Urothelium cell line (cell line): Measurements from ENCODE around the gene SUGP1.

Source experiments
- DNase-seq: peaks from one replicate; pipeline ENCODE4 v3.0.0; 2011; ENCODE audit warnings: low spot score, mixed read lengths
- FAIRE-seq: peaks from 2 replicates; lab custom pipeline; 2011; peaks lifted over from hg19 to GRCh38; lab: Jason Lieb, UNC

Gene SUGP1

GRCh38 chr19:19342086-19343015 lies 22.0 kb upstream of the SUGP1 start:
- peak; percentile 71 for DNase-seq
- no peak for FAIRE-seq

GRCh38 chr19:19341026-19341425 lies 20.7 kb upstream of the SUGP1 start:
- no peak for FAIRE-seq

DNA sequence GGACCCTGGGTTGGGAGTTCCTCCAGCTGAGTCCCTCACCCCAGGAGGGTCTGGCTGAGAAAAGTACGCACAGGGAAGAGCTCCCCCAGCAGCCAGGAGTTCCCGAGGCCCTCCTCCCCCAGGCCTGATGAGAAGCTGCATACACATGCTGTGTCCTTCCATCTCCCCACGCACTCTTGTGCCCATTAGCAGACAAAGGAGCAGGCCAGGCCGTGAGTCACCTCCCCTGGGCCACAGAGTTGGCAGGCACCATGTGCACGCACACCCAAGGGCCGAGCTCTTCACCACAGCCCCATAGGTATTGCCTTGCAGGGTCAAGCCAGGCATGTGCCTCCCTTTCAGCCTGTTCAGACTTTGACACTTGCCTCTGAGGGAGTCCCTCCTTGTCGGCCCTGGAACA lies 17.8 kb upstream of the SUGP1 start:
- DNase-seq = no peak
- no peak for FAIRE-seq

More at GRCh38 chr19:19341026-19341425, 20.7 kb upstream of the SUGP1 start:
- DNase-seq = no peak

DNA sequence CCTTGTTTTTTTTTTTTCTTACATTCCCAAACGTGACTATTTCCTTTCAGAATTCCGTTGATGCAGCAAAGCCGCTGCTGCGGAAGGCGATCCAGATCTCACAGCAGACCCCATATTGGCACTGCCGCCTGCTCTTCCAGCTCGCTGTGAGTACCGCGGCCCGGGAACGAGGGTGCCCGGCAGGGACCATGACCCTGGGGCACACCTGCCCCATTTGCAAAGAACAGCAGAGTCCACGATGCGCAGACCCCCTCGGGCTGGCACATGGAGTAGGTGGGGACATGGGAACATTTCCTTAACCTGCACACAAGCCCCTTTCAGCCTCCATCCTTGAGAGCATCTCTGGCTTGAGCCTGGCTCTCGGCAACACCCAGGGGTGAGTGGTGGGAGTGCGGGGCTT lies 16.8 kb upstream of the SUGP1 start:
- DNase-seq = no peak
- no peak for FAIRE-seq

DNA sequence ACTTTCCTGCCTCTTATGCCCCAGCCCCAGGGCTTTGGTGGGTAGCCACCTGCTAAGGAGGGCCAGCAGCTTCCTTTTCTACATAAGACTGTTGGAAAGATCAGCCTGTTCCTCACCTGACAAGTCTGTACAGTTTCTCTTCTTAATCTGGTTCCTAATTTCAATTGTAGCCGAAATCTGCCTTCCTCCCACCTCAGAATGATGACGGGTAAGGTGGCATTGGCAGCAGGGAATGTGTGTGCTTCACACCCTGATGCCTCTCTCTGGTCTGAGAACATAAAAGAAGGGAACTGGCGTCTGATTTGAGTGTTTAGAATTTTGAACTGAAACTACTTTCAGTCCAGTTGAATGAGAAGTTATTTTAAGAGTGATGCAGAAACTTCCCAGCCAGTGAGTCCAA lies 16.3 kb upstream of the SUGP1 start:
- no peak for FAIRE-seq

DNA sequence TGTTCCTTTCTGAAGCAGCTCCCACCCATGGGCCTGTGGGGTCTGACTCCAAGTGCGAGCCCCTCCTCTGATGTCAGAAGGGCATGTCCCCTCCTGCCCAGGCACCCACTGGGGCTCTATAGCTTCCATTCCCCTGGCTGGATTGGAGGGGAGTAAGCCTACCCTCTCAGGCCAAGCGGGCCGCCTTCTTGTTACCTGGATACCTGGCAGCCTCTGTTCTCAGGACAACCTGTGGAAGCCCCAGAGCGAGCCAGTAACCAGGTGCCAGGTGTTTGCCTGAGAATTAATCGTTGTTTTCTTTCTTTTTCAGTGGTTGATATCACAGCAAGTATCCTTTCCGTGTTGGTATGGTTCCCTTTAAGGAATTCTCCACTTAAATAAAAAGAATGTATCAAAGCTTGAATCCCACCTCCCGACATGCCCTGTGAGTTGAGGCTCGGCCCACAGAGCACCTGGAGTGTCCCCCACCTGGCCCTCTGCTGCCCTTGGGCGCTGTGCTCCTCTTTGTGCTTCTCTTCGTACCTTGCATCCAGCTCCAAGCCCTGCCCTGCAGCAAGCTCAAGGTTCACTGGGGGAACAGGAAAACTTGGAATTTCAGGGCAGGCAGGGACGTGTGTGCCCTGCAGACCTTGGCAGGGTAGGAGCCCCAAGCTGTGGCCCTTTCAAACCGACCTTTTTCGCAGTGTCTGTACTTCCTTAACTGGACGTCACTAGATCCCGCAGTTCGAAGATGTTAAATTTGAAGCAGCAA lies 15.3 kb upstream of the SUGP1 start:
- DNase-seq (no peak), FAIRE-seq (no peak)

More for the DNA sequence above, 16.3 kb upstream of the SUGP1 start:
- DNase-seq = no peak

DNA sequence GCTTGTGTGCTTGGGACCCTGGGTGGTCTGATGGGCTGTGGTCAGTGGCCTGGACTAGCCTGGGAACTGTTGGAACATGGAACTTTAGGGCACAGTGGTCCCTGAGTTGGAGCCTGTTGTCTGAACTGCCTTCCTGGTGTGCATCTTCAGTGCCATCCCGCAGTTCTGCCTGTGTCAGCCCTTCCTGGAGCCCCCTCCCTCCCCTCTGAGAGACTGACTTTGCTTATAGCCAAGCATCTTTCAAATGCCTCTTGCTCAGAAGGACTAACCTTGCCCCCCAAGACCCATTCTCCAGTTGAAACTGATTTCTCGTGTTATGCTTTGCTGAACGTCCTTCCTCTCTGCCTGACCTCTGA lies 14.7 kb upstream of the SUGP1 start:
- FAIRE-seq (no peak), DNase-seq (no peak)

DNA sequence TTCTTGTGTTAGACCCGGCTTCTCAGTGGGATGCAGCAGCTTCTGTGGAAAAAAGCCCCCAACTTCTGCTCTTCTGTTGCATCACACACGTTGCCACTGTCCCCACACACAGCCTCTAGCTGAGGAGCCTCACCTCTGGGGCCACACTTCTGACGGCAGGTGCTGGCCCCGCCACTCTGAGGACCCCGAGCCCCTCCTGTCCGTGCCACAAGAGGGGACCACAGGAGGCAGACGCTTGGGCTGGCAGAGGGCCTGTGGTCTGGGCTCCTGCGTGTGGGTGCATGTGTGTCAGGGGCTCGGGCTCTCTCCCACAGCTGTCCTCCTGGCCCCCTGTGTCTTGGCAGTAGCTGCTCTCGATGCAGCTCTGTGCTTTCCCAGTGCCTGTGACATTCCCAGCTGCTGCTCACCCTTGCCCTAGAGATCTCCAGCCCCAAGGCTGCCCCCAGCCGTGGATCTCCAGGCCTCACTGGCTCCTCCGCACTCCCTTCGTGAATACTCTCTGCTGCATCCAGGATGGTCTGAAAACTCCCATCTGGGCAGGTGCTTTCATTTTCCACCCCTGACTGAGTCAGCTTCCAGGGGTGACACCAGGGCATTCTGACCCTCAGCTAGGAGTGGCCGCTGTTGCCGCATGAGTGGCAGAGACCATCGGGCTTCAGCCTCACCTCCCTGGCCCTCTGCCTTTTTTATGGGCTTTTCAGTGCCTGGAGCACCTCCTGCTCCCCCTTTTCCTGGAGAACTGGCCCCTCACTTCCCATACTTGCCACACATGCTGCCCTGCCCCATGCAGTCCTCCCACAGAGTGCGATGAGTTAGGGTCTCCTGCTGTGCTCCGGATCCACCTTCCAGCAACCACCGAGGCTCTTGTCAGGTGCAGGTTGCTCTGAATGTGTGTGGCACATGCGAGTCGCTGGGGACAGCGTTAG lies 14.0 kb upstream of the SUGP1 start:
- no peak for DNase-seq
- no peak for FAIRE-seq

DNA sequence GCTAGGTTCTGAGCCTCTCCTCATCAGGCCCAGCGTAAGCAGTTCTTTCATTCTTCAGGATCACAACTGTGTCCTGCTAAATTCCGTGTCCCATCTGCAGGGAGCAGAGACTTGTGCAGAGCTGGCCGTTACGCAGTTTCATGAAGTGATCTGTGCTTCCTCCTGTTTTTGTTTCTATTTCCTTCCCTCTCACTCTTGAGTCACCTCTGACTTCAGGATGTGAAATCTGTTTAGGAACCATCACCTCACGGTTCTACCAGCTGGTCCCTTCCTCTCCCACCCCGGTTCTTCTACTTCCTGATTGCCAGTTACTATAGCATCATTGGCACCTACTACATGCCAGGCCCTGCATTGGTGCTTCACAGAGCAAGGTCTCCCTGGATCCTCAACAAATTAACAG lies 8.8 kb upstream of the SUGP1 start:
- DNase-seq (no peak), FAIRE-seq (no peak)

- DNase-seq (no peak), FAIRE-seq (no peak)
Measured at GRCh38 chr19:19327672-19328071, 7.4 kb upstream of the SUGP1 start.

- DNase-seq = no peak
- no peak for FAIRE-seq
Measured at GRCh38 chr19:19324059-19324770, 3.9 kb upstream of the SUGP1 start.

GRCh38 chr19:19321141-19321577 lies 850 bp upstream of the SUGP1 start:
- DNase-seq = no peak

DNA sequence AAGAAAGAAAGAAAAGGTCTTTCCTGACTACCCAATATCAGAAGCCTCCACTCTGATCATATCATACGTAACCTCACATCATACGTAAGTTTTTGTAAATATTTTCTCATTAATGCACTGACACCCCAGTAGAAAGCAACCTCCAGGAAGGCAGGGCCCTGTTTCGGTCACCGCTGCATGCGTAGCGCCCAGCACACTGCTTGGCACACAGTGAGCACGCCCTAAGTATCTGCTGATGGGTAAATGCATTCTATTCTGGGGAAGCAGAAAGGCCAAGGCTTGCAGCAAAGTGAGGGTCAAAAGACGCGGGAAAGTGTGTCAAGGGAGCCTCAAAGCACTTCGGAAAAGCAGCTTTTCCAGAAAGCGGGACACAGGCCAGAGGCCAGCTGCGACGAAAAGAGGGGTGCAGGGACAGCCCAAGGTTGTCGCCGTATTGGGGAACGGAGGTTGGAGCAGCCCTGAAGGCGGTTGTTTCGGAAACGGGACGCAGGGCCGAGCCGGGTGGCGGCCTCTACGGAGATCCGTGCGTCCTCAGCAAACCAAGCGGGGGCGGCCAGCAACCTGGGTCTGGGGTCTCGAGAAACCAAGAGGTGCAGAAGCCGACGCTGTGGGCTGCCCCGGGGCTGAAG lies 463 bp downstream of the SUGP1 start:
- DNase-seq (no peak), FAIRE-seq (no peak)

More at GRCh38 chr19:19321141-19321577, 850 bp upstream of the SUGP1 start:
- no peak for FAIRE-seq

DNA sequence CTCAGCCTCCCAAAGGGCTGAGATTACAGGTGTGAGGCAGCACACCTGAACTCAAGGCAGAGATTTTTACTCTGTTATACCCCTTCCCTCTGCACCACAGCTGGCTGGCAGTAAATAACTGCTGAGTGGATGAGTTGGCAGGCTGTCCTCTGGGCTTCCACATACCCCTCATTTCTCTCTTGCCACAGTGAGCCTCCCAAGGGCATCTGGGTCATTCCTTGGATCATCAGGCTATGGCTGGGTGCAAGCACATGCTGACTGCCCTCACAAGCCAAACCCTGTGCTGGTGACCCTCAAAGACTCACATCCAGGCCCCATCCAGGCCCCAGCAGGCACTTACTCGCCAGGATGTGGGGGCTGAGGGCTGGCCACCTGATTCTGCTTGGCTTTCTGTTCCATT lies 4.2 kb downstream of the SUGP1 start:
- no peak for DNase-seq
- no peak for FAIRE-seq

DNA sequence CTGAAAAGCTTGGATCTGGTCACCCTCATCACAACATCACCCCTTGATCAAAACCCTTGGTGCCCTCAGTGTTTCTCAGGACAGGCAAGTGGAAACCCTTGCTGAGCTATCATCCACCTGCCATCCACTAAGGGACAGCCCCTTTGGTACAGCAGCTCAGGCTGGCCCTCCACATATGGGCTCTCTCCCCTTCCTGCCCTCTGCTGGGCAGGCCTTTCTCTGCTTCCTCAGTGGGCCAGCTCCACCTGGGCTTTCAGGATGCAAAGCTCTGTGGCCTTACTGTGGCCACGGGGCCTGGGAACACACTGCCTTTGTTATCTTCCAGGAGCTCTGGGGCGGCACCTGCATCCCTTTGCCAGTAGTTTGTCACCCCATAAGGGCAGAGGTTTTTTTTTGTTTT lies 4.9 kb downstream of the SUGP1 start:
- FAIRE-seq (no peak), DNase-seq (no peak)

DNA sequence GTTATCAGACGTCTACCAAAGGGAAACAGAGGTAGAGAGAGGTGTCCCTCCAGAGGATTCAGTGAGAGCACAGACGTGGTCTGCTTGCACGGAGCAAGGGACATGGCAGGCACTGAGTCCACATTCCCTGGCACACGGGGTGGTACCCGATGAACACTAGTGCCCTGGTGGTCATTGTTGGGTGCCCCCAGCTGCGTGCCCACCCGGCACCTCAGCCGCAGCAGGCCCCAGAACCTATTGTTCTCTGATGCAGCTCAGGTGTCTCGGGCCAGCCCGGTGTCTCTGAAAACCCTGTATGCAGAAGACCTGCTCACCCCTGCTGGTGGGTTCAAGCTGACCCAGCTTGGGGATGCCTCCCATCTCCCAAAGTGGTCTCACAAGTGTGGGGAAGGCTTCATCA lies 11.9 kb downstream of the SUGP1 start:
- DNase-seq = no peak
- no peak for FAIRE-seq

DNA sequence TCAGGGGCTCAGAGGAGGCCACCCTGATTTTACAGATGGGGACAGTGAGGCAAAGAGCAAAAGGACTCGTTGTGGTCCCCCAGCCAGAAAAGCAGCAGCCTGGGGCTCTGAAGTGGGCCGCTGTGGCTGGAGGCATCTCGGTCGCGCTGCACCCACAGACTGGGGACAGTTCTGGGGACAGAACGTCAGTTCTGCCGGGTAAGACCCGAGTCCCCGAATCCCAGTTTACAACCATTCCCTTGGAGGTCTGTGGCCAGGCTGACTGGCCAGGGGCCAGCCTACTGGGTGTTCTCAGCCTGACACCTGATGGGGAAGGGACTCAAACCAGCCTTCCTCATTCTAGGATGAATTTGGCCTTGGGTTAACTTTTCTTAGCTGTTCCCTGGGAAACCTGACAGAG lies 14.1 kb downstream of the SUGP1 start:
- no peak for DNase-seq
- FAIRE-seq = no peak

DNA sequence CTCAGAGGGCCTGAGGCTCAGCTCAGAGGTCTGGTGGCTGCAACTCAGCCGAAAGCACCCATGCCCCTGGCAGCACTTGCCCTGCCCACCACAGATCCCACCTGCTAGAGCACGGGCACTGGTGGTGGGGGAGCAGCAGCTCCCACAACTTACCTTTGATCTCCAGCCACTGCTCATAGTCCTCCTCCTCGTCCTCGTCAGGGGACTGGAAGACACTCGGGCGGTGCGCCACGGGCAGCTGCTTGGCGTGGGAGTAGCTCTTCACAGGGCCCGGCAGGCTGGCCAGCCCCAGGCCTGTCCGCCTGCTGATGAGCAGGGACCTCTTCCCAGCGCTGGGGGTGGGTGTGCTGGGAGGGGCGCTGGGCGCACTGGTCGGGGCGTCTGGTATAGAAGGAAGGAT lies 14.6 kb downstream of the SUGP1 start:
- FAIRE-seq (no peak), DNase-seq (no peak)

GRCh38 chr19:19305066-19305465 lies 15.2 kb downstream of the SUGP1 start:
- FAIRE-seq (no peak), DNase-seq (no peak)
